ENCODE data around the gene CHST12. TPM values are rescaled to one million over a fixed set of nuclear protein-coding genes. Genes with fewer than 3 reads are reported as not detected.
"Not testable (repeated sequence)": the region's sequence is repeated elsewhere in the genome, so short reads cannot be mapped to it uniquely, and the experiment has no call there.

The CHST12 gene
- total RNA-seq, 3 donors from 2014 or later, result 6.2 to 15.0 (median 7.2) TPM

DNA sequence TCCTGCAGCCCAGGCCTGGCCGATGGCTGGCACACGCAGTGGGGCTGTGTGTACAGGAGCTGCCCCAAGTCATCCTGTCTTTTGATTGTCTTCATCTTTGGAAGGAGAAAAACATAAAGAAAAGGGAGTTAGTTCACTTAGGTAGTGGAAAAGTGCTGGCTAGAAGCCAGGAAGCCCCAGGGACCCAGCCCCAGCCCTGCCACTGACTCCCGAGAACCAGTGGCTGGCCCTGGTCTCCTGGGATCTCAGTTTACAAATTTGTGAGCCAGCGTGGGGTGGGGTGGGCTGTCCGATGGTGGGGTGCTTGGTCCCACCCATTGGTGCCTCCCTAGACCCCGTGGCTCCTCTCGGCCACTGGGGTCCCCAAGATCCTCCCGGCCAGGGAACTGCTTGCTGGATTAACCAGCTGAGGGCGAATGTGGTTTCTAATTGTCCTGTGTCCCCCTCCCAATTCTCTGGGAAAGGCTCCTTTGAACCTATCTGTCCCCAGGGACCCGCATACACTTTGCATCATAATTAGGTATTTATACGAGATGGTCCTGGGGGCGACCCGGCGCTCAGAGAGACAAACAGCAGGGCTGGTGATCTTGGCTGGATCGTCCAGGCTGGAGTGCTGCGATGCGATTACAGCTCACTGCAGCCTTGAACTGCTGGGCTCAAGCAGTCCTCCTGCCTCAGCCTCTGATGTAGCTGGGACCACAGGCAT, 16.3 kb upstream of the CHST12 start:
- no peaks in the 10 kb centered on the region for H3K27me3 ChIP-seq
- intact Hi-C loops (cut with DNase I; ENCODE audit: low total_unique reads), result no loop called here
- no peaks in the 10 kb centered on the region for H3K9me3 ChIP-seq
- H3K36me3 ChIP-seq, result no peaks in the 10 kb centered on the region
- no peak for DNase-seq (ENCODE audit: low spot score in 2 of 2)
- TF ChIP-seq POLR2AphosphoS5 (IDR thresholded peaks at IDR 0.05) (no peak), POLR2A (IDR thresholded peaks at IDR 0.05) (no peak)
- TF ChIP-seq, protein P1, sequence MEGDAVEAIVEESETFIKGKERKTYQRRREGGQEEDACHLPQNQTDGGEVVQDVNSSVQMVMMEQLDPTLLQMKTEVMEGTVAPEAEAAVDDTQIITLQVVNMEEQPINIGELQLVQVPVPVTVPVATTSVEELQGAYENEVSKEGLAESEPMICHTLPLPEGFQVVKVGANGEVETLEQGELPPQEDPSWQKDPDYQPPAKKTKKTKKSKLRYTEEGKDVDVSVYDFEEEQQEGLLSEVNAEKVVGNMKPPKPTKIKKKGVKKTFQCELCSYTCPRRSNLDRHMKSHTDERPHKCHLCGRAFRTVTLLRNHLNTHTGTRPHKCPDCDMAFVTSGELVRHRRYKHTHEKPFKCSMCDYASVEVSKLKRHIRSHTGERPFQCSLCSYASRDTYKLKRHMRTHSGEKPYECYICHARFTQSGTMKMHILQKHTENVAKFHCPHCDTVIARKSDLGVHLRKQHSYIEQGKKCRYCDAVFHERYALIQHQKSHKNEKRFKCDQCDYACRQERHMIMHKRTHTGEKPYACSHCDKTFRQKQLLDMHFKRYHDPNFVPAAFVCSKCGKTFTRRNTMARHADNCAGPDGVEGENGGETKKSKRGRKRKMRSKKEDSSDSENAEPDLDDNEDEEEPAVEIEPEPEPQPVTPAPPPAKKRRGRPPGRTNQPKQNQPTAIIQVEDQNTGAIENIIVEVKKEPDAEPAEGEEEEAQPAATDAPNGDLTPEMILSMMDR (IDR thresholded peaks at IDR 0.05), result no peak
- H3K4me1 ChIP-seq, result no peaks in the 10 kb centered on the region
- H3K4me3 ChIP-seq, result no peak overlapping the region
- H3K27ac ChIP-seq, result no peak overlapping the region

DNA sequence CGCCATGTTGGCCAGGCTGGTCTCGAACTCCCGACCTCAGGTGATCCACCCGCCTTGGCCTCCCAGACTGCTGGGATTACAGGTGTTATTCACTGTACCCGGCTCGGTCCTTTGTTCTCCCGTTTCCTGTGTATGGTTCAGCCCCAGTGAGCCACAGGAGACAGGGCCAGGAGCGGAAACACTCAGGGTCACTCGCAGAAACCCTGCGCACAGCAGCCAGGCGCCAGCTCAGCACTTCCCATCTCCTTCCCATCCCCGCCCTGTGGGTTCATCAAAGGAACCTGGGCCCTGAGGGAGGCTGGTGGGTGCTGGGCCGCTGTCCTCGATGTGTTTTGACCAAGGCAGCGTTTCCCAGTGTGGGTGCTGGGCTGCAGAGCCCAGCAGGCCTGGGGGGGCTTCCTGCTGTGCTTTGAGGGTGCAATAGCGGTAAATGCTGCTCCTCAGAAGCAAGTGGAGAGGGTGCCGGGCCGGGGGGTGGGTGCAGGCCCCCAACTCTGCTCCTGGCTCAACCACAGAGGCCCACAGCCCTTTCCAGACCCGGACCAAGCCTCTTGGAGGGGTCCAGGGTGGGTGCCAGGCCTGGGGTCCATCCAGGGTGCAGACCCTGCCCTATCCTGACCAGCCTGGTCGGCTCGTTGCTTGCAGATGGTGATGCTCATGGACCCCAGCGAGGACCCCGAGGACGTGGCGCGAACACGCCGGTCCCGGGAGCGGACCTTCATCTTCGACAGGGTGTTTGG, 15.3 kb upstream of the CHST12 start:
- Histone ChIP-seq H3K4me3 (no peak overlapping the region), H3K9me3 (no peaks in the 10 kb centered on the region), H3K36me3 (no peaks in the 10 kb centered on the region), H3K27me3 (no peaks in the 10 kb centered on the region), H3K4me1 (no peaks in the 10 kb centered on the region), H3K27ac (no peak overlapping the region)
- intact Hi-C loops (cut with DNase I; ENCODE audit: low total_unique reads), result no loop called here
- no peak for DNase-seq (ENCODE audit: low spot score in 2 of 2)
- no peak for TF ChIP-seq POLR2A (IDR thresholded peaks at IDR 0.05)
- no peak for TF ChIP-seq POLR2AphosphoS5 (IDR thresholded peaks at IDR 0.05)
- TF ChIP-seq, protein P1 (IDR thresholded peaks at IDR 0.05), result no peak

DNA sequence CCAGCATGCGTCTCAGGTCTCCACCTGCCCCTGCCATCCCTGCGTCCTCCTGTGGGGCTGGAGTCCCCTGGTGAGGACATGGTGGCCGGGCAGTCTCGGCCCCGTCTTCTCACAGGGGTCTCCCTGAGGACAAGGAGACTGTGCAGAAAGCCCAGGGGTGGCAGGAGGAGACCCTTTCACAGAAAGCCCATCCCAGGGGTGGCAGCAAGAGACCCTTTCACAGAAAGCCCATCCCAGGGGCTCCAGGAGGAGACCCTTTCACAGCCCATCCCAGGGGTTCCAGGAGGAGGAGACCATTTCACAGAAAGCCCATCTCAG, 14.8 kb upstream of the CHST12 start:
- Histone ChIP-seq H3K36me3 (no peaks in the 10 kb centered on the region), H3K27me3 (no peaks in the 10 kb centered on the region), H3K9me3 (no peaks in the 10 kb centered on the region), H3K27ac (no peak overlapping the region), H3K4me3 (no peak overlapping the region), H3K4me1 (no peaks in the 10 kb centered on the region)
- intact Hi-C loops (cut with DNase I; ENCODE audit: low total_unique reads), result no loop called here
- DNase-seq (ENCODE audit: low spot score in 2 of 2), result no peak
- TF ChIP-seq POLR2A (IDR thresholded peaks at IDR 0.05), result no peak
- TF ChIP-seq, protein P1 (IDR thresholded peaks at IDR 0.05), result no peak
- no peak for TF ChIP-seq POLR2AphosphoS5 (IDR thresholded peaks at IDR 0.05)

DNA sequence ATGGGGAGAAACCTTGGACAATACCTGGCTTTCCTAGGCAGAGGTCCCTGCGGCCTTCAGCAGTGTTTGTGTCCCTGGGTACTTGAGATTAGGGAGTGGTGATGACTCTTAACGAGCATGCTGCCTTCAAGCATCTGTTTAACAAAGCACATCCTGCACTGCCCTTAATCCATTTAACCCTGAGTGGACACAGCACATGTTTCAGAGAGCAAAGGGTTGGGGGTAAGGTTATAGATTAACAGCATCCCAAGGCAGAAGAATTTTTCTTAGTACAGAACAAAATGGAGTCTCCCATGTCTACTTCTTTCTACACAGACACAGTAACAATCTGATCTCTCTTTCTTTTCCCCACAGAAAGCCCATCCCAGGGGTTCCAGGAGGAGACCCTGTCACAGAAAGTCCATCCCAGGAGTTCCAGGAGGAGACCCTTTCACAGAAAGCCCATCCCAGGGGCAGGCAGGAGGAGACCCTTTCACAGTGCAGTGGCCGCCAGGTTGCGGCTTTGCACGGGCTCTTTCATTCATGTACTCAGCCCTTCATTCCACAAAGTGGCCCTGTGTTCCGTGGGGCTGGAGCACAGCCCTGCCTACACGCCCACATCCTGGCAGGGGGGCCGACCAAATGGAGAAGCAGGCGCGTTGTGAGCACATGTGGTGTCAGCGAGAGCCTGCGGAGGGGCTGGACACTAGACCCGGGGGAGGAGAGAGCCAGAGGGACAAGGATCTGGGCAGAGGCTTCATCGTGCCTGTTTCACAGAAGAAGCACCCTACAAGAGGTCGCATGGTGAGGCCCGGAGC, 13.2 kb upstream of the CHST12 start:
- H3K27ac ChIP-seq; H3K4me3 ChIP-seq; H3K4me1 ChIP-seq; intact Hi-C loops (cut with DNase I; ENCODE audit: low total_unique reads); H3K27me3 ChIP-seq; H3K9me3 ChIP-seq; H3K36me3 ChIP-seq: not testable (repeated sequence)
- DNase-seq (ENCODE audit: low spot score in 2 of 2), result peak in 1 of 2 donors; percentile 46

DNA sequence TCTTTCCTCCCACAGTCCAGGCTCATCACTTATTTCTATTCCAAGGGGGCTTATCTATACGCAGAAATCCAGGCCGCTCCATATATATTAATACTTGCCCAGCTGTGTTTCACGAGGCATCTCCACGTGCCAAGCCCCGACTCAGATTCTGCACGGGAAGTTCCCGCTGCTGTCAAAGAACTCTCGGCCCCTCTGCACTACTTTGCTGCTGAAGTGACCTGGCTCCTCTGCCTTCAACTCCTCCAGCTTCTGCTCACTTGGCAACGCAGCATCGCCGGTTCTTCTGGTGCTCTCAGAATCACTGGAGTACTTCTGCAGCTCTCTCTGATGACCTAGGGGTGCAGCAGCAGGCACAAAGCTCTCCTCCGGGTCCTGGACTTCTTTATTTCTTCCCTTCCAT, 9.7 kb upstream of the CHST12 start:
- DNase-seq (ENCODE audit: low spot score in 2 of 2), result no peak
- Histone ChIP-seq H3K4me3 (no peak overlapping the region), H3K36me3 (no peaks in the 10 kb centered on the region), H3K9me3 (no peaks in the 10 kb centered on the region), H3K27me3 (no peaks in the 10 kb centered on the region), H3K27ac (no peak overlapping the region), H3K4me1 (no peaks in the 10 kb centered on the region)
- intact Hi-C loops (cut with DNase I; ENCODE audit: low total_unique reads), result no loop called here
- no peak for TF ChIP-seq POLR2A (IDR thresholded peaks at IDR 0.05)
- TF ChIP-seq, protein P1 (IDR thresholded peaks at IDR 0.05), result no peak
